ENCODE data around the gene CPSF6.
"Not testable (repeated sequence)": the region's sequence is repeated elsewhere in the genome, so short reads cannot be mapped to it uniquely, and the experiment has no call there.

The CPSF6 gene

GRCh38 chr12:69258655-69259054 is 19.3 kb downstream of the CPSF6 start:
- DNase-seq (ENCODE audit: low spot score) (no peak), FAIRE-seq (no peak)

- FAIRE-seq: no peak
- no peak for DNase-seq (ENCODE audit: low spot score)
Measured at GRCh38 chr12:69262264-69262974, 23.1 kb downstream of the CPSF6 start.

- DNase-seq (ENCODE audit: low spot score) (no peak), FAIRE-seq (no peak)
Measured at GRCh38 chr12:69265205-69265604, 25.8 kb downstream of the CPSF6 start.

- FAIRE-seq; DNase-seq (ENCODE audit: low spot score): not testable (repeated sequence)
Measured at GRCh38 chr12:69265633-69266032, 26.3 kb downstream of the CPSF6 start.

GRCh38 chr12:69266036-69266635 is 26.8 kb downstream of the CPSF6 start:
- FAIRE-seq (no peak), DNase-seq (ENCODE audit: low spot score) (no peak)

DNA sequence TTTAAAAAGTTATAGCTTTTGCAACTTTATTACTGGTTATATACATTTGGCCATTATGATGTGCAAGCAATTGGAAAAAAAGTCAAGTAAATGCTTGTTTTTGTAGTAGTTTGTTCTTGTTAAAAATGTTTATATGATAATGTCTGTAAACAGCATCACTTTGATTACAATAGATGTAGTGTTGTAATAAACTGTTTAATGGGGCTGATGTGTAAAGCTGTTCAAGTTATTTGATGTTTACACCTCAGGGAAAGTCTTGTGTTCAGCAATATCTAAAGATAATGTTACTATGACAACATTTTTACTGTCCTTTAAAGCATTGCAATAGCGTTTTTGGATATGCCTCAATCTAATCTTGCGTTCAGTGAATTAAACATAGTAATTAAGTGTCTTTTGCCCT is 30.4 kb downstream of the CPSF6 start:
- DNase-seq (ENCODE audit: low spot score) (no peak), FAIRE-seq (no peak)

GRCh38 chr12:69272511-69272910 is 33.1 kb downstream of the CPSF6 start:
- DNase-seq (ENCODE audit: low spot score) (no peak), FAIRE-seq (no peak)

- FAIRE-seq: no peak
- DNase-seq (ENCODE audit: low spot score): no peak
Measured at GRCh38 chr12:69274861-69275260, 35.5 kb downstream of the CPSF6 start.

- FAIRE-seq (no peak), DNase-seq (ENCODE audit: low spot score) (no peak)
Measured at GRCh38 chr12:69275471-69275891, 36.1 kb downstream of the CPSF6 start.

GRCh38 chr12:69278814-69279782 is 39.7 kb downstream of the CPSF6 start:
- no peak for FAIRE-seq
- no peak for DNase-seq (ENCODE audit: low spot score)

- DNase-seq (ENCODE audit: low spot score) (peak; percentile 74), FAIRE-seq (no peak)
Measured at GRCh38 chr12:69284131-69284530, 44.8 kb downstream of the CPSF6 start.

DNA sequence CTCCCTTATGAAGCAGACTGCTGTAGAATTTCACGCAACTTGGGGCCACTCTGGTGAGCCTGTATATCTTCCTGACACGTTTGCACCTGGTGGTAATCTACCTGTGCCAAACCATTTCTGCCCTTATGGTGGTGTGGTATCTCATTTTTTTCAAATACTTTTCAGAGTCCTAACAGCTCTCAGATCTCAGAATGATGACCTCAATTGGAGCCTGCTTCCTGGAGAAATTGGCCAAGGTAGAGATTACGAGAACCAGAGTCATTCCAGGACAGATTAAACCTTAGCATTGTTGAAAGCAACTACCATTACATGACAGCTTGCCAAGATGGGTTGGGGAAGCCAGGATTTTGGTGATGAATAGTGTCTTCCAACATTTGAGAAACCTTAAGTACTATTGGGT is 48.2 kb downstream of the CPSF6 start:
- no peak for FAIRE-seq

GRCh38 chr12:69290545-69291277 is 51.3 kb downstream of the CPSF6 start:
- peak; percentile 61 for DNase-seq (ENCODE audit: low spot score)
- no peak for FAIRE-seq

More for the DNA sequence above, 48.2 kb downstream of the CPSF6 start:
- no peak for DNase-seq (ENCODE audit: low spot score)

DNA sequence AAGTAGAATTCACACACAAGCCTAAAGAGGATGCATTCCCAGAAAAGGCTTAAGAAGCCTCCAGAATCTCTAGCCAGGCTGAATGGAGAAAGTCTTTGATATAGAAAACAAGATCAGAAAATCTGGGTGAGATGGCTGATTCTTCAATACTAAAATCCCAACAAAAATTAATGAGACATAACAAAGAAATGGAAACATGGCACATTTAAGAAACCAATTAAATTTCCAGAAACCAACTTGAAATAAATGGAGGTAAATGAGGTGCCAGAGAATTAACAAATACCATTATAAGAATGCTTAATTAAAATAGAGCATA is 51.9 kb downstream of the CPSF6 start:
- DNase-seq (ENCODE audit: low spot score): no peak
- FAIRE-seq: no peak

GRCh38 chr12:69298133-69298532 is 58.8 kb downstream of the CPSF6 start:
- DNase-seq (ENCODE audit: low spot score) (no peak), FAIRE-seq (no peak)

- DNase-seq (ENCODE audit: low spot score) (no peak), FAIRE-seq (no peak)
Measured at GRCh38 chr12:69298947-69299346, 59.6 kb downstream of the CPSF6 start.

- DNase-seq (ENCODE audit: low spot score) (no peak), FAIRE-seq (no peak)
Measured at GRCh38 chr12:69304284-69304683, 64.9 kb downstream of the CPSF6 start.

DNA sequence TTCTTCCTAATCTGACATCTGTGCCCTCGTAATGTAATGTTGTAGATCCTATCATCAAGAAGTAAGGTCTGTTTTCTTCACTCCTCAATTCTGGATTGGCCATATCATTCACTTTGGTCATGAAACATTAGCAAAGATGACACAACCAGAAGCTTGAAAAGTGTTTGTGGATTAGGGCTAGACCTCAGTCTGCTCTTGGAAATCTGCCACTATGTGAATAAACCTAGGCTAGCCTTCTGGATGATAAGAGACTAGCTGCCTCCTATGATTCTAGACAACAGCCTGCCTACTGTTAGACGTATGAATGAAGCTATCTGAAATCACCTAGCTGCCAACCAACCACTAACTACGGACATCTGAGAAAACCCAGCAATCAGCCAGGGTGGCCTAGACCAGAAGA is 70.1 kb downstream of the CPSF6 start:
- no peak for FAIRE-seq
- DNase-seq (ENCODE audit: low spot score): no peak

DNA sequence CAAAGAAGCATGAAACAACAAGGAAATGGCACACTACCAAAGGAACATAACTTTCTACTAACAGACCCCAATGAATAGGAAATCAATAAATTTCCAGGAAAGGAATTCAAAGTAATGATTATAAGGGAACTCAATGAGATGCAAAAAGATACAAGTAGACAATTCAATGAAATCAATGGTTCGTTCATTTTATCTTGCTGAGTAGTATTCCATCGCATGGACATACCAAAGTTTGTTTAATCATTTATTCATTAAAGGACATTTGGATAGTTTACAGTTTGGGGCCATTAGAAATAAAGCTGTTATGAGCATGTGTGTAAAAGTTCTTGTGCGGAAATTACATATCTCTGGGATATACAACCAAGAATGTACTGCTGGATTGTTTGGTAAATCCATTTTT is 73.8 kb downstream of the CPSF6 start:
- FAIRE-seq (no peak), DNase-seq (ENCODE audit: low spot score) (no peak)

DNA sequence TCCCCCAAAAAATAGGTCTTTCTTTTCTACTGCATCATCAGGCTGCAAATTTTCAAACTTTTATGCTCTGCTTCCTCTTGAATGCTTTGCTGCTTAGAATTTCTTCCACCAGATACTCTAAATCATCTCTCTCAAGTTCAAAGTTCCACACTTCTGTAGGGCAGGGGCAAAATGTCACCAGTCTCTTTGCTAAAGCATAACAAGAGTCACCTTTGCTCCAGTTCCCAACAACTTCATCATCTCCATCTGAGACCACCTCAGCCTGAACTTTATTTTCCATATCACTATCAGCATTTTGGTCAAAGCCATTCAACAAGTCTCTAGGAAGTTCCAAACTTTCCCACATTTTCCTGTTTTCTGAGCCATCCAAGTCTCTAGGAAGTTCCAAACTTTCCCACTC is 77.4 kb downstream of the CPSF6 start:
- DNase-seq (ENCODE audit: low spot score); FAIRE-seq: not testable (repeated sequence)

DNA sequence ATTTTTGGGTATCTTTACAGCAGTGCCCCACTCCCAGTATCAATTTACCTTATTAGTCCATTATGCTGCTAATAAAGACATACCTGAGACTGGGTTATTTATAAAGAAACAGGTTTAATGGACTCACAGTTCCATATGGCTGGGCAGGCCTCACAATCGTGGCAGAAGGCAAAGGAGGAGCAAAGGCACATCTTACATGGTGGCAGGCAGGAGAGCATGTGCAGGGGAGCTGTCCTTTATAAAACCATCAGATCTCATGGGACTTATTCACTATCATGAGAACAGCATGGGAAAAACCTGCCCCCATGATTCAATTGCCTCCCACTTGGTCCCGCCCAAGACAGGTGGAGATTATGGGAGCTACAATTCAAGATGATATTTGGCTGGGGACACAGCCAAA is 77.9 kb downstream of the CPSF6 start:
- FAIRE-seq; DNase-seq (ENCODE audit: low spot score): not testable (repeated sequence)

Data from urothelium cell line (cell line).